Measurements from ENCODE around the gene GIGYF2.
"Not testable (repeated sequence)": the region's sequence is repeated elsewhere in the genome, so short reads cannot be mapped to it uniquely, and the experiment has no call there.

Gene GIGYF2

DNA sequence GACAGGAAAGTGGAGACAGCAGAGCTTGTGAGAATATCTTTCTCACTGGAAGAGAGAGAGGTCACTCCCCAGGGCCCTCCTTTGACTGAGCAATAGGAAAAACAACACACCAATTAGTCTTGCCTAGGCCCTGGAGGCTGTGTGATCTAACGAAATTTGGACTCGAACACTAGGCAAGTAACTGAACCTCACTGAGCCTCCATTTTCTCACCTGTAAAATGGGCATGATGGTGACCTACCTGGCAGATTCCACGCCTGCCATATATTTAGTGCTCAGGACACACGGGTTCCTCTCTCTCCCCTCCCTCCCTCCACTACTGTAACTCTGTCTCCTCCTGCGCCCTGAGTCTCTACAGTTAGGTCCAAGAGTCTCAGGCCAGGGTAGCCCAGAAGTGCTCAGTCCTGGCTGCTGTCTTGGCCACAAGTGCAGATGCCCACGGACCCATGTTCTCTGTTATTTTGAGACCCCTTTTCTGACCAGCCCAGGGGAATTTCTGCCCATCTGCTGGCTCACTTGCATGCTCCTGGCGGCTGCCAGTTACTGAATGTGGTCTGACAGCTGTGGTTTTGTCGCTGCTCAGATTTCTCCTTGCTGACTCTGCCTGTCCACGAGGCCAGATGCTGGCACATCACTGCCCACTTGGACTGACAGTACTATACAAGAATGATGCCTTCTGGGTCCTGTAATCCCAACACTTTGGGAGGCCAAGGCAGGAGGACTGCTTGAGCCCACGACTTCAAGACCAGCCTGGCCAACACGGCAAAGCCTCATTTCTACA is 9.6 kb upstream of the GIGYF2 start:
- DNase-seq (ENCODE audit: low read depth in 2 of 3, low spot score in 2 of 3): no peak

DNA sequence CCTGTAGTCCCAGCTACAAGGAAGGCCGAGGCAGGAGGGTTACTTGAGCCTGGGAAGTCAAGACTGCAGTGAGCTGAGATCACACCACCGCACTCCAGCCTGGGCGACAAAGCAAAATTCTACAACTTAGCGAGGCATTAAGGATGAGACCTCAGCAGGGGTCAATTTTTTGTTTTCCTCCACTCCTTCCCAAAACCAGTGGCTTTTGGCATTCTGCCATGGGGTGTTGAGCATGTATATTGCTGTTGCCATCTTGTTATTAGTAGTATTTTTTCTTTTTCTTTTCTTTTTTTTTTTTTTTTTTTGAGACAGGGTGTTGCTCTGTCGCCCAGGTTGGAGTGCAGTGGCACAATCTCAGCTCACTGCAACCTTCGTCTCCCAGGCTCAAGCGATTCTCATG is 8.9 kb upstream of the GIGYF2 start:
- no peak for DNase-seq (ENCODE audit: low read depth in 2 of 3, low spot score in 2 of 3)

DNA sequence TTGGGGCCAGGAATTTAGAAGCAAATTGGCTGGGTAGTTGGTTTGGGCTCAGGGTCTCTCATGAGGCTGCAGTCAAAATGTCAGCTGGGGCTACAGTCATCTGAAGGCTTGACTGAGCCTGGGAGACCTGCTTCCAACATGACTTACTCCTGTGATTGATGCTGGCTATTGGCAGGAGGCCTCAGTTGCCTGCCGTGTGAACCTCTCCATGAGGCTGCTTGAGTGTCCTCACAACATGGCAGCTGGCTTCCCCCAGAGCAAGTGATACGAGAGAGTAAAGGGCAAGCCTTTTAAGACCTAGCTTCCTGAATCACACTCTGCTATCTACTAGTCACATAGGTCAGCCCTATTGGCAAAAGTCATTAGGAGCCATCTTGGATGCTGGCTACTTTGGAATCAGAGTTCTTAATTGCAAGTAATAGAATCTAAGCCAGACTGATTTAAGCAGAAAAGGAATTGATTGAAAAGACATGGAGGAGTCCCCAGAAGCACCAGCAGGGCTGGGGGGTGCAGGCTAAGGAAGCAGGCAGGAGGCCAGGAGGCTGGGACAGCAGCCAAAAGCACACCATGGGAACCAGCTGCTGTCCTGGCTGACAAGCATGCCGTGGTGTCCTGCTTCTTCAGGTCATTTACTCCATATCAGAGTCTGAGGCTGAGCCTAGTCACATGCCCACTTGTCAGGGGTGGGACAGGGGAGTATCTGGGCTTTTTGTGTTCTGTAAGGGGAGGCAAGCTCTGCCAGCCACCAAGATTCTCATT is 7.8 kb upstream of the GIGYF2 start:
- no peak for DNase-seq (ENCODE audit: low read depth in 2 of 3, low spot score in 2 of 3)

DNA sequence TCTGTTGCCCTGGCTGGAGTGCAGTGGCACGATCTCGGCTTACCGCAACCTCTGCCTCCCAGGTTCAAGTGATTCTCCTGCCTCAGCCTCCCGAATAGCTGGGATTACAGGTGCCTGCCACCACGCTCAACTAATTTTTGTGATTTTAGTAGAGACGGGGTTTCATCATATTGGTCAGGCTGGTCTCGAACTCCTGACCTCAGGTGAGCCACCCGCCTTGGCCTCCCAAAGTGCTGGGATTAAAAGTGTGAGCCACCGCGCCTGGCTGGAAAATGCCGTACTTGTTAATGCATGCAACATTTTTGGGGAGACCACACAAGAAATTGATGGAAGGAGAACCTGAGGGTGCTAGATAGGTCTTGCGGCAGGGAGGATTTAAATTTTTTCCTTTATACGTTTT is 6.0 kb upstream of the GIGYF2 start:
- DNase-seq (ENCODE audit: low read depth in 2 of 3, low spot score in 2 of 3): not testable (repeated sequence)

DNA sequence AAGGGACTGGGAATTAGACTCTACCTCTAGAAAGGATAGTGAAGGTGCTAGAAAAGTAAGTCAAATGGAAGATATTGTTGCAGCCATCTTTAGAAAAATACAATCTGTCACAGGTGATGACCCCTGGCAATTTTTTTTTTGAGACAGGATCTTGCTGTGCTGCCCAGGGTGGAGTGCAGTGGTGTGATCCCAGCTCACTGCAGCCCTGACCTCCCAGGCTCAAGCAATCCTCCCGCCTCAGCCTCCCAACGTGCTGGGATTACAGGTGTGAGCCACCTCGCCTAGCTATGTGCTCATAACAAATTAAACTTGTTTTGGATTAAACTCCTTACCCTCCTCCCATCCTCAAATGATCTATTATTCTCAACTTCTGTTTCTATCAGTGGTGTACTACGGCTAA is 3.8 kb upstream of the GIGYF2 start:
- DNase-seq (ENCODE audit: low read depth in 2 of 3, low spot score in 2 of 3): no peak

DNA sequence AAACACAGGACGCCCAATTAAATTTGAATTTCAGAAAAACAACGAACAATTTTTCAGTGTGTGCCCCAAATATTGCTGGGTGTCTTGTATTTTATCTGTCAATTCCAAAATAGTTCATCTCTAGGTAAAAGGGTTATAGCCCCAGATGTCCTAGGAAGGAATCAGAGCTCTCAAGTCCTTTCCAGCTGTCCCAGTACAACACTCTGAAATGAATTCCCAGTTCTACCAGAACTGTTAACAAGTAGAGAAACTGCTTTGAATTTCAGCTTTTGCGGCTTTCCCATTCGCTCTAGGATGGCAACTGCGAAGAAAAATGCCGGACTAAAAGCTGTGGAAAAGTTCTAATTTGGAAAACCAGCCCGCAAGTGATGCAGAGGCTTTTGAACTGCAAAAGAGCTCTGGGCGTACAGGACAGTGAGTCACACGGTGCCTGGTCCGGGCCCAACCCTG is 497 bp upstream of the GIGYF2 start:
- no peak for DNase-seq (ENCODE audit: low read depth in 2 of 3, low spot score in 2 of 3)

DNA sequence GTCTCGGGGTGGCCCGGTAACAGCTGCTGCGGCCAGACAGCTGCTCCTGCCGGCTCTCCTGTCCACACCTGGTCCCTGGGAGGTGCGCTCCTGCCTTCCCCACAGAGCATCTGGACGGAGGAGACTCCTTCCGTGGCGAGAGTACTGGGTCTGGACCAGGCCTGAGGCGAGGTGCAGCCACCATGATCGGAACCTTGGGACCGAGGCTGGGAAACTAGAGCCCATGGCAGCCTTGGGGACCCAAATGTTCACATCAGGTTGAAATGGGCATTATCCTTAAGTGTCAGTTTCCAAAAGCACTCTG is 628 bp downstream of the GIGYF2 start:
- peak in 2 of 3 experiments; percentile 4 to 9 for DNase-seq (ENCODE audit: low read depth in 2 of 3, low spot score in 2 of 3)

DNA sequence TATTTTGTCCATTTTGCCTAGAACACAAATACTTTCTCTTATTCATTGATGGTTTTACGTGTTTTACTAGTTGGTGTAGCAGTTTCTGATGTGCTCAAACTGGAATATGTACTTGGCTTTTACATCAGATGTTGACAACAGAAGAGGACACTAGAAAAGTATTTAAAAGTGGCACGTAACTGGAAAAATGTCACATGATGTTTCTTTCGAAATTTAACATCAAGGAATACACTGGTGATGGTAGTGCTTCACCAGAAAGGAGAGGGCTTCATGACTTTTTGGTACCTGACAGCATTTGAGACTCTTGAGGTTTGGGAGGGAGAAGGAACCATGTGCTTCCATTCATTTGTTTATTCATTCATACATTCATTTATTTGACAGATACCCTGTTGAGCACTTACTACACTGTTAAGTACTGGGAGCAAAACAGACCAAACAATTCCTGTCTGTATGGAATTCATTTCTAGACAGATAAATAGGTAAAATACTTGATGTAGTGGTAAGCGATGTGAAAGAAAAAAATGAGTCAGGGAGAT is 1.5 kb downstream of the GIGYF2 start:
- DNase-seq (ENCODE audit: low read depth in 2 of 3, low spot score in 2 of 3): no peak

DNA sequence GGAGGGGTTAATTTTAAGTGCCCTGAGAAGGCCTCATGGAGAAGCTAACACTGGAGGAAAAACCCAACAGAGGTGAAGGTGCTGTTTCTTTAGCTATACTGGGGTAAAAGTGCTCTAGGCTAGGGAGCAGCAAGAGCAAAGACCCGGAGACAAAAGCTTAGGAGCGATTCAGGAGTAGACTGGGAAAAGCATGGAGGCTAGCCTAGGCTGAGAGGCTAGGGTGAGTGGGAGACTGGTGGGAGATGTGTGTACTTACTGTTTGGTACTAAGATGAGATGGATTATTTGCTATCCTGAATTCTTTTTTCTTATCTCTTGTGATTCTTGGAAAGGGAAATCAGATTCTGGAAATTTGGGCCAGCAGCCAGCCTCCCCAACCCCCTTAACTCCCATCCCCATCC is 2.0 kb downstream of the GIGYF2 start:
- DNase-seq (ENCODE audit: low read depth in 2 of 3, low spot score in 2 of 3): no peak

DNA sequence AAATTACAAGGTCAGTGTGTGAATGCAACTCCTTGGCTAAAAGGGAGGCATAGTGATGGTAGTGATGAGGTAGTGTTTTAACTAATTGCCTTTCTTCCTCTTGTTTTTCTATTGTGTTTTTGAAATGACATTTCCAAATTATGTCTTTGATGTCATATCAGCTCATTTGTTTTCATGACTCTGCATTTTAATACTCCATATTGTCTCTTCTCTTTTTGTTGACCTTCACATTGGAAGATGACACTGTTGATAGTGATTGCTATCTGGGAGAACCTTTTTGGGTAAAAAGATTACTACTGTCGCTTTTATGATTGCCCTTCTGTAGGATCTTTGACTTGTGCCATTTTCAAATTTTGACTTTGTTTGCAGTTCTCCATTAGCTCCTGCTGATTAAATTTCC is 3.0 kb downstream of the GIGYF2 start:
- DNase-seq (ENCODE audit: low read depth in 2 of 3, low spot score in 2 of 3): no peak

DNA sequence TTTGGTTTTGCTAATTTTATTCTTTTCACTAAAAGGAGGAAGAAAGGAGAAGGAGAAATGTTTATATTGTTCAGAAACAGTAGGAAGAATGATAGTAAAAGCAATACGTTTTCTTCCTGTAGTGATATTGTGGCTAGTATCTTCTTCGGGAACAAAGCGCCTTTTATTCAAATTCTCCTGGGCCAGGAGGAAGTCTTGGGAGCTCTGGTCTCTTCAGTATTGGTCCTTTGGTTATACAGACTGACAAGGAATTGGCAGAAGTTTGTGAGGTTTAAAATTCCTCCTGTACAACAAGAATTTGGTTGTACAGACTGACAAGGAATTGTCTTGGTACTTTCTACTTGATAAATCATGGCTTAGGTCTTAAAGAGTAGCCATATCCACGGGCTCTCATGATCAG is 9.9 kb downstream of the GIGYF2 start:
- no peak for DNase-seq (ENCODE audit: low read depth in 2 of 3, low spot score in 2 of 3)

DNA sequence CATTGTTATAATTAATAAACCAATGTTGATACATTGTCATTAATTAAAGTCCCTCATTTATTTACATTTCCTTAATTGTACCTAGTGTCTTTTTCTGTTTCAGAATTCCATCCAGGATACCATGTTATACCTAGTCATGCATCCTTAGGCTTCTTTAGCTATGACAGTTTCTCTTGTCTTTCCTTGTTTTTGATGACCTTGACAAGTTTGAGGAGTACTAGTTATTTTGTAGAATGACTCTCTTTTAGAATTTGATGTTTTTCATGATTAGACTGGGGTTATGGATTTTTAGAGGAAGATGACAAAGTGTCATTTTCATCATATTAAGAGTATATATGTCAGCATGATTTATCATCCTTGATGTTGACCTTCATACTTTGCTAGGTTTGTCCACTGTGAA is 16.4 kb downstream of the GIGYF2 start:
- DNase-seq (ENCODE audit: low read depth in 2 of 3, low spot score in 2 of 3): no peak

DNA sequence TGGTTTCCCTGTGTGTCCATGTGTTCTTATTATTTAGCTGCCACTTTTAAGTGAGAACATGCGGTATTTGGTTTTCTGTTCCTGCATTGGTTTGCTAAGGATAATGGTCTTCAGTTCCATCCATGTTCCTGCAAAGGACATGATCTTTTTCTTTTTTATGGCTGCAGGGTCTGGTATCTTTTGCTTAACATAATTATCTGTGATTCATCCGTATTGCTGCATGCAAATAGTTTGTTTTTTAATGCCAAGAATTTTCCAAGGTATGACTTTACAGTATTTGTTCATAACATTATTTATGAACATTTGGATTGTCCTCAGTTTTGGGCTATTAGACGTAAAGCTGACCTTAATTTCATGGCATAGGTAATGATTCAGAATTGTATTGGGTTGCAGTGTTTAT is 17.8 kb downstream of the GIGYF2 start:
- no peak for DNase-seq (ENCODE audit: low read depth in 2 of 3, low spot score in 2 of 3)

DNA sequence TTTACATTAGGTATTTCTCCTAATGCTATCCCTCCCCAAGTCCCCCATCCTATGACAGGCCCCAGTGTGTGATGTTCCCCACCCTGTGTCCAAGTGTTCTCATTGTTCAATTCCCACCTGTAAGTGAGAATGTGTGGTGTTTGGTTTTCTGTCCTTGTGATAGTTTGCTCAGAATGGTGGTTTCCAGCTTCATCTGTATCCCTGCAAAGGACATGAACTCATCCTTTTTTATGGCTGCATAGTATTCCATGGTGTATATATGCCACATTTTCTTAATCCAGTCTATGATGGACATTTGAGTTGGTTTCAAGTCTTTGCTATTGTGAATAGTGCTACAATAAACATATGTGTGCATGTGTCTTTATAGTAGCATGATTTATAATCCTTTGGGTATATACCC is 22.9 kb downstream of the GIGYF2 start:
- not testable (repeated sequence) for DNase-seq (ENCODE audit: low read depth in 2 of 3, low spot score in 2 of 3)

DNA sequence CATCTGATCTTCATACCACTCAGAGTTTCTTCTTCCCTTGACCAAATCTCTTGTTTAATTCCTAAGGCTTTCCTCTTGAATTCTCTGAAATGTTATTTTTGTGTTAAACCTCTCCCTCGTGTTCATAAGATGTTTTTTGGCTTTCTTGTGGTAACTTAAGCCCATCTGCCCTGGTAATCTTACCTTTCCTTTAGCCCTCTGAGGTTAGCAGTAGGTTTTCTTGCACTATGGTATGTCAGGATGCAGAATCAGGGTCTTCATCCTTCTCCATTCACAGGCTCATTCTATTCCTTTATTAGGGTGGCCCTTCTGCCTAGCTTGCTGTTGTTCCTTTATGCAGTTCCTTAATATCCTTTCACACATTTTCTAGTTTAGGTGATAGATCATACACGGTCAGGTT is 24.1 kb downstream of the GIGYF2 start:
- no peak for DNase-seq (ENCODE audit: low read depth in 2 of 3, low spot score in 2 of 3)

DNA sequence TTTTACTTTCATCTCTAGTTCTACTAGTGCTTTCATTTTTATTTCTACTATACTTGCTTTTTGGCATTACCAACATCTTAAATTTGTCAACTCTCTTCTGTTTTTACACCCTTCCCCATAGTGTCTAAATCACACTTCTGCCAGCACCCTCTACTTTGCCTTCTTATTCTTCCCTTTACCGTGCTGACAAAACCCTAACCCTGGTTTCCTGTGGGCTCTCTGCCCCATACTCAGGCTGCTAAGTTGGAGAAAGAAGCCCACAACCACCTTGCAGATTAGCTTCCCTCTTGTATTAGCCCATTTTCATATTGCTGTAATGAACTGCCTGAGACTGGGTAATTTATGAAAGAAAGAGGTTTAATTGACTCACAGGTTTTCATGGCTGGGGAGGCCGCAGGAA is 24.8 kb downstream of the GIGYF2 start:
- no peak for DNase-seq (ENCODE audit: low read depth in 2 of 3, low spot score in 2 of 3)

DNA sequence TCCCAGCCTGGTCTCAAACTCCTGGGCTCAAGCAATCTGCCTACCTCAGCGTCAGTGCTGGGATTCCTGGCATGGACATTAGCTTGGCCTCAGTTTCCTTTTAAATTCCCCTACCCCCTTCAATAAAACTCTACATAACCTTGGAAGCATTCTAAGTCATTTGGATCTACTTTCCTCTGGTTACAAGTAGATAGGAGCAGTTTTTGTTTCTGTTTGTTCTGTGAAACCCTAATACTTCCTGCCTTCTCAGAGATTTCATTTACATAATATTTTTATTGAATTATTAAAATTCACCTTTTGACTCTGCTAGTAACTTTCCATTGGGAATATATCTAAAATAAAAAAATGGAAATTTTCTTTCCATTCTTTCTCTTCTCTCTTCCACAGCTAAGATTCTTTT is 25.9 kb downstream of the GIGYF2 start:
- no peak for DNase-seq (ENCODE audit: low read depth in 2 of 3, low spot score in 2 of 3)

DNA sequence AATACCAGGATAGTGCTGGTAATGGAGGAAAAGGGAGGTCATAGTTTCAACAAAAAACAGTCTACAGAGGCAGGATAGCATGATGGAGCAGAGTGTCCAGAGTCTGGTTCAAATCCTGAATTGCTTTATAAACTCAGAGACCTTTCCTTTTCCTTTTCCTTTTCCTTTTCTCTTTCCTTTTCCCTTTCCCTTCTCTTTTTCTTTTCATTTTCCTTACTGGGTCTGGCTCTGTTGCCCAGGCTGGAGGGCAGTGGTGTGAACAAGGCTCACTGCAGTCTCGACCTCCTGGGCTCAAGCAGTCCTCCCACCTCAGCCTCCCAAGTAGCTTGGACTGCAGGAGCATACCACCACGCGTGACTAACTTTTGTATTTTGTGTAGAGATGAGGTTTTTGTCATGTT is 31.7 kb downstream of the GIGYF2 start:
- no peak for DNase-seq (ENCODE audit: low read depth in 2 of 3, low spot score in 2 of 3)

DNA sequence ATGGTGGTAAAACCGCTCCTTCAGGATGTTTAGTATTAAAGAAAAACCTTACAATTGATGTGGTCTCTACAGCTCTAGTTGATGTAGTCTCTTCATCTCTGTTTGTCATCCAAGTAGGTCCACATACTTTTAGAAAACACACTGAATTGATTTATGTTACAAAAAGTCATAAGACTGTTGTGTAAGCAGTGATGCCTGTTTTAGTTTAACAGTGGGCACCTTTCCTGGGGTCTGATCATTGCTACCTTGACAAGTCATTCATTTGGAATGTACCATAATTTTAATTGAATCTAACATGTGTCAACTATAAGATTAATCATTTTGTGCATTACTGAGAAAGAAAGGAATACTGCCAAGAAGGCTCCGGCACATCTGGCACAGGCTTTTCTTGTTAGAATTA is 34.3 kb downstream of the GIGYF2 start:
- no peak for DNase-seq (ENCODE audit: low read depth in 2 of 3, low spot score in 2 of 3)

DNA sequence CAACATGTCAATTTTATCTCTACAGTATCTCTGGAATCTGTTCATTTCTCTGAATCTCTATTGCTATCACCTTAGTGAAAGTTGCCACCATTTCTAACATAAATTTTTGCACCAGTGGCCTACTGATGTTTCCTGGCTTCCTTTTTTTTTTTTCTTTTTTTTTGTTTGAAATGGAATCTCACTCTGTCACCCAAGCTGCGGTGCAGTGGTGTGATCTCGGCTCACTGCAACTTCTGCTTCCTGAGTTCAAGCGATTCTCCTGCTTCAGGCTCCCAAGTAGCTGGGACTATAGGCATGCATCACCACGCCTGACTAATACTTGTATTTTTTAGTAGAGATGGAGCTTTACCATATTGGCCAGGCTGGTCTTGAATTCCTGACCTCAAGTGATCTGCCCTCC is 44.2 kb downstream of the GIGYF2 start:
- DNase-seq (ENCODE audit: low read depth in 2 of 3, low spot score in 2 of 3): no peak

DNA sequence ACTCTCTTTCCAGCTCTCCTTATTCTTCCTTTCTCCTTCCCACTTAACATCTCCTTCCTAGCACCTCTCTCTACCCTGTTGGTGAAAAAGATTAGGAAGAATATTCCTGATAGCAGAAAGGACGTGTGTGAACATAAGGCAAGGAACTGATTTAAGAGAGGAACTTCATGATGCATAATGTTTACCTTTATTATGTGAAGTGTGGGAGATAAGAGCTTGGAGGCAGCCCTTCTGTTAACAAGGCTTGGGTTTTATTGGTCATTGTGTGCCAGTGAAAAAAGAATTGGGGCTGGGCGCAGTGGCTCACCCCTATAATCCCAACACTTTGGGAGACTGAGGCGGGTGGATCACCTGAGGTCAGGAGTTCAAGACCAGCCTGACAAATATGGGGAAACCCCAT is 44.8 kb downstream of the GIGYF2 start:
- no peak for DNase-seq (ENCODE audit: low read depth in 2 of 3, low spot score in 2 of 3)

DNA sequence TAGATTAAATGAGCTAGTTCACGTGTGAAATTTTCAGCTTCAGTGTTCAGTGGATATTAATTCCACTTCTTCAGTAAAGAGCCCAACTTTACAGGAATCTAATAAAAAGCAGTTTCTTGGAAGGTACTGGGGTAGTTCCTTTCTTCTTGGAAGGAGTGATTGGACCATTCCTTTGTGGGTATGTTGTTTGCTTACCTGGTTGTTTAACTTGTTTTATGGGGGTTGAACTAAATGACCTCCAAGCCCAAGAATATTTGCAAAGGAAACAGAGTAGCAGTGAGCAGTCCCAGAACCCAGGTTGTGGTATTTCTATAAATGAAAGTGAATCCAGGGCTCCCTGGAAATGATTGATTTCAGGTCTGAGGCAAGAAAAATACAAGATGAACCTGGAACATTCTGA is 47.8 kb downstream of the GIGYF2 start:
- no peak for DNase-seq (ENCODE audit: low read depth in 2 of 3, low spot score in 2 of 3)

DNA sequence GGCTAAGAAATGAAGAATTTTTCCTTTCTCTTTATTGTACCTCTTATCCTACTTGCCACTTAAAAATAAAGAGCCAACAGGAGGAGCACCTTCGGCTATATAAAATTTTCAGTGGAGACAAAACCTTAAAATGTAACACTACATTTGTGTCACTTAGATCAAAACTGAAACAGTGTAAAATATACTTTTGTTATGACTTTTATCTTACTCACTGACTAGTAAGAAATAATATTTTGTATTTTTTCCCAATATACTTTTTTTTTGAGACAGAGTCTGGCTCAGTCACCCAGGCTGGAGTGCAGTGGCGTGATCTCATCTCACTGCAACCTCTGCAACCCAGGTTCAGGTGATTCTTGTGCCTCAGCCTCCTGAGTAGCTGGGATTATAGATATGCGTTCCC is 50.9 kb downstream of the GIGYF2 start:
- no peak for DNase-seq (ENCODE audit: low read depth in 2 of 3, low spot score in 2 of 3)

Data from activated CD8-positive, alpha-beta memory T cell treated with anti-CD3 and anti-CD28 coated beads for 48 hours (primary cell).